Measurements from ENCODE around the gene AP3D1. TPM values are rescaled to one million over a fixed set of nuclear protein-coding genes. Genes with fewer than 3 reads are reported as not detected.

The AP3D1 gene
- total and polyA plus RNA-seq, 9 of the 15 experiments (the other 6 are each of a cell fraction or from before 2014, with no cell fraction given), result 1.2 to 86.1 (median 35.9) TPM

DNA sequence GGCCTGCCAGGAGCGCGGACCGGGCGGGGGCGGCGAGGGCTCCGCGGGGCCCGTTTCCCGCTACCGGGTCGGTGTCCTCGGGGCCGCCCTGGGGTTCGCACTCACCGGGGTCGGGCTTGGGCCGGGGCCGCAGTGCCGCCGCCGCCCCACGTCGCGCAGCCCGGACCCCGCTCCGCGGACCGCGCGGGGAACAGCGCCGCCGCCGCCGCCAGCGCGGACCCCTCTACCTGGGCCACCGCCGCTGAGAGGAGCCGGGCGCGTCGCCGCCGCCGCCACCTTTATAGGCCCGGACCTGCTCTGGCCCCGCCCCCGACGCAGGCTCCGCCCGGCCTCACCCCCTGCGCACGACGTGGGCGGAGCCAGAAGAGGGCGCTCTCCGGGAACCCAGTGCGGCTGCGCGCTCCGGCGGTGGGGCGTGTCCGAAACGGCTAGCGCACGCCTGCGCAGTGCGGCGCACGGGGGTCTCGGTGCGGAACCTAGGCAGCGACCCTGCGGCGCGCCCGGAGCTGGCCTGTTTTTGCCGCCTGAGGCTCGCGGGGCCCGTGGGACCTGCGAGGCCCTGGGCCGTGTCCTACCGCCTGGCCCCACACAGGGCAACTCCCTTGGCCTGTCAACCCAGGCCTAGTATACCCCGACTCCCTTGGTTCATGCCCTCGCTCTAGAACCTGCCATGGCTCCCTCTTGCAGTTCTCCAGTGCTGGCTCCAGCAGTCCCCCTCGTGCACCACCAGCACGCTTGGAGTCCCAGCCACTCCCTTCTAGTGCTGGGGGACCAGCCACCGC, 100.2 kb downstream of the AP3D1 start, which contains the start of gene MKNK2 (continued):
- TF ChIP-seq, protein P1, sequence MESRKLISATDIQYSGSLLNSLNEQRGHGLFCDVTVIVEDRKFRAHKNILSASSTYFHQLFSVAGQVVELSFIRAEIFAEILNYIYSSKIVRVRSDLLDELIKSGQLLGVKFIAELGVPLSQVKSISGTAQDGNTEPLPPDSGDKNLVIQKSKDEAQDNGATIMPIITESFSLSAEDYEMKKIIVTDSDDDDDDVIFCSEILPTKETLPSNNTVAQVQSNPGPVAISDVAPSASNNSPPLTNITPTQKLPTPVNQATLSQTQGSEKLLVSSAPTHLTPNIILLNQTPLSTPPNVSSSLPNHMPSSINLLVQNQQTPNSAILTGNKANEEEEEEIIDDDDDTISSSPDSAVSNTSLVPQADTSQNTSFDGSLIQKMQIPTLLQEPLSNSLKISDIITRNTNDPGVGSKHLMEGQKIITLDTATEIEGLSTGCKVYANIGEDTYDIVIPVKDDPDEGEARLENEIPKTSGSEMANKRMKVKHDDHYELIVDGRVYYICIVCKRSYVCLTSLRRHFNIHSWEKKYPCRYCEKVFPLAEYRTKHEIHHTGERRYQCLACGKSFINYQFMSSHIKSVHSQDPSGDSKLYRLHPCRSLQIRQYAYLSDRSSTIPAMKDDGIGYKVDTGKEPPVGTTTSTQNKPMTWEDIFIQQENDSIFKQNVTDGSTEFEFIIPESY (CRISPR knock-in tag; IDR thresholded peaks at IDR 0.05), result peak; percentile 69
- no peak for TF ChIP-seq ZSCAN29 (IDR thresholded peaks at IDR 0.05)
- no peak for TF ChIP-seq SREBF2 (CRISPR knock-in tag; IDR thresholded peaks at IDR 0.05)
- TF ChIP-seq IRF1 (CRISPR knock-in tag; IDR thresholded peaks at IDR 0.05; ENCODE audit: borderline replicate concordance), result no peak
- TF ChIP-seq ZNF146 (CRISPR knock-in tag; IDR thresholded peaks at IDR 0.05; ENCODE audit: unreplicated experiment), result no peak
- peak; percentile 55 for TF ChIP-seq CHD1 (IDR thresholded peaks at IDR 0.05; ENCODE audit: low read length)
- TF ChIP-seq NELFE (IDR thresholded peaks at IDR 0.05; ENCODE audit: insufficient read depth, insufficient read length), result peak; percentile 86
- no peak for TF ChIP-seq PATZ1 (CRISPR knock-in tag; IDR thresholded peaks at IDR 0.05; ENCODE audit: borderline replicate concordance)
- TF ChIP-seq MTA2 (IDR thresholded peaks at IDR 0.05; ENCODE audit: low read depth), result no peak
- no peak for TF ChIP-seq OTX1 (CRISPR knock-in tag; IDR thresholded peaks at IDR 0.05)
- TF ChIP-seq FOXO4 (CRISPR knock-in tag; IDR thresholded peaks at IDR 0.05), result no peak; the same call in 1 of the 2 replicates
- TF ChIP-seq SMARCC2 (IDR thresholded peaks at IDR 0.05; ENCODE audit: low read depth), result no peak
- peak; percentile 95; the same call in 1 of the 2 replicates for TF ChIP-seq HMGXB4 (CRISPR knock-in tag; IDR thresholded peaks at IDR 0.05)
- peak; percentile 77; the same call in 1 of the 2 replicates for TF ChIP-seq KLF1 (tag; IDR thresholded peaks at IDR 0.05)
- TF ChIP-seq PHB (CRISPR knock-in tag; IDR thresholded peaks at IDR 0.05), result no peak
- TF ChIP-seq POLR3G (IDR thresholded peaks at IDR 0.05; ENCODE audit: extremely low read depth, insufficient read length, insufficient replicate concordance), result no peak
- peak; percentile 53; the same call in 1 of the 2 replicates for TF ChIP-seq POLR2AphosphoS2 (IDR thresholded peaks at IDR 0.05; ENCODE audit: low read length)
- TF ChIP-seq EP400 (IDR thresholded peaks at IDR 0.05), result no peak
- TF ChIP-seq ZKSCAN3 (CRISPR knock-in tag; IDR thresholded peaks at IDR 0.05), result no peak
- peak; percentile 11; the same call in 1 of the 2 replicates for TF ChIP-seq ZKSCAN1 (IDR thresholded peaks at IDR 0.05; ENCODE audit: low read depth, low read length)
- TF ChIP-seq CBX1 (IDR thresholded peaks at IDR 0.05; ENCODE audit: low read depth), result peak; percentile 84
